NB4 (cell line): ENCODE data around the gene OPALIN.

Experiments
- DNase-seq: peaks from one replicate; pipeline ENCODE4 v3.0.0; 2010; ENCODE audit warnings: low read depth
- H3K4me3 ChIP-seq: one replicate; pipeline ENCODE4 v1.5.1; 2011; ENCODE audit warnings: mild to moderate bottlenecking, low read depth, low read length, moderate library complexity
- CTCF ChIP-seq: IDR thresholded peaks from one replicate; pipeline ENCODE4 v1.5.1; 2012; ENCODE audit warnings: low read depth, low read length
- MAX ChIP-seq: IDR thresholded peaks from 2 replicates; pipeline ENCODE4 v1.6.1; 2011; ENCODE audit warnings: low read depth, low read length
- MYC ChIP-seq: IDR thresholded peaks from 2 replicates; pipeline ENCODE4 v1.6.1; 2011; ENCODE audit warnings: low read depth, low read length
- POLR2A ChIP-seq: IDR thresholded peaks from 2 replicates; pipeline ENCODE4 v1.6.1; 2011; ENCODE audit warnings: mild to moderate bottlenecking; ENCODE audit not compliant: insufficient read length; ENCODE audit errors: extremely low read depth

Gene OPALIN

GRCh38 chr10:96339956-96340904, 18.6 kb downstream of the OPALIN start:
- H3K4me3 ChIP-seq = no peak overlapping the region
- TF ChIP-seq MYC = no peak
- peak; percentile 91 for TF ChIP-seq CTCF
- TF ChIP-seq MAX = 0 out of 2 replicates have a peak, but pooled peaks have one; percentile 4
- no peak for TF ChIP-seq POLR2A
- peak; percentile 78 for DNase-seq

- no peak overlapping the region for H3K4me3 ChIP-seq
- no peak for DNase-seq
- TF ChIP-seq MAX (no peak), POLR2A (no peak), CTCF (no peak), MYC (no peak)
Measured at GRCh38 chr10:96339383-96339782, 19.4 kb downstream of the OPALIN start.

- TF ChIP-seq MAX = no peak
- no peak for TF ChIP-seq POLR2A
- no peak for TF ChIP-seq CTCF
- TF ChIP-seq MYC = no peak
- DNase-seq = no peak
- no peak overlapping the region for H3K4me3 ChIP-seq
Measured at GRCh38 chr10:96338279-96338925, 20.4 kb downstream of the OPALIN start.

- H3K4me3 ChIP-seq = no peak overlapping the region
- TF ChIP-seq MYC (no peak), CTCF (no peak), POLR2A (no peak), MAX (no peak)
- no peak for DNase-seq
Measured at GRCh38 chr10:96337106-96337505, 21.7 kb downstream of the OPALIN start.

GRCh38 chr10:96334616-96335526, 23.9 kb downstream of the OPALIN start:
- H3K4me3 ChIP-seq = no peak overlapping the region
- TF ChIP-seq POLR2A (no peak), MYC (no peak), CTCF (peak; percentile 84)
- DNase-seq = peak; percentile 48
